DMS153 treated with DMSO at 0.1 percent for 48 hours (cell line): ENCODE measurements around the gene GCLC.

Experiments
- DNase-seq: peaks from one replicate; lab custom pipeline; 2025; ENCODE audit not compliant: unreplicated experiment; lab: John Stamatoyannopoulos, UW

Gene GCLC

GRCh38 chr6:53527249-53527765 lies 17.6 kb downstream of the GCLC start:
- DNase-seq: peak; percentile 18

GRCh38 chr6:53526000-53526399 lies 18.9 kb downstream of the GCLC start:
- no peak for DNase-seq

- DNase-seq: no peak
These were observed 20.5 kb downstream of the GCLC start for GRCh38 chr6:53524455-53524815.

- DNase-seq: no peak
These were observed 21.1 kb downstream of the GCLC start for GRCh38 chr6:53523511-53524454.

GRCh38 chr6:53520320-53520928 lies 24.5 kb downstream of the GCLC start:
- no peak for DNase-seq

GRCh38 chr6:53518862-53519261 lies 26.0 kb downstream of the GCLC start:
- no peak for DNase-seq

- no peak for DNase-seq
These were observed 27.9 kb downstream of the GCLC start for GRCh38 chr6:53517021-53517420.

- no peak for DNase-seq
These were observed 30.2 kb downstream of the GCLC start for GRCh38 chr6:53514677-53515076.

- DNase-seq: no peak
These were observed 31.4 kb downstream of the GCLC start for GRCh38 chr6:53513519-53513966.

- no peak for DNase-seq
These were observed 31.8 kb downstream of the GCLC start for GRCh38 chr6:53513056-53513455.

- no peak for DNase-seq
These were observed 32.3 kb downstream of the GCLC start for GRCh38 chr6:53512626-53513025.

GRCh38 chr6:53510746-53511145 lies 34.2 kb downstream of the GCLC start:
- no peak for DNase-seq

GRCh38 chr6:53506872-53507271 lies 38.0 kb downstream of the GCLC start:
- DNase-seq: no peak

GRCh38 chr6:53504512-53504911 lies 40.4 kb downstream of the GCLC start:
- no peak for DNase-seq

GRCh38 chr6:53503060-53503459 lies 41.8 kb downstream of the GCLC start:
- DNase-seq: no peak

GRCh38 chr6:53501432-53501831 lies 43.5 kb downstream of the GCLC start:
- no peak for DNase-seq

GRCh38 chr6:53500095-53500494 lies 44.8 kb downstream of the GCLC start:
- DNase-seq: no peak

GRCh38 chr6:53499094-53499493 lies 45.8 kb downstream of the GCLC start:
- no peak for DNase-seq

GRCh38 chr6:53498649-53499048 lies 46.3 kb downstream of the GCLC start:
- DNase-seq: no peak

- no peak for DNase-seq
These were observed 47.0 kb downstream of the GCLC start for GRCh38 chr6:53497905-53498304.

GRCh38 chr6:53496797-53497375 lies 48.0 kb downstream of the GCLC start:
- no peak for DNase-seq
